ENCODE measurements around the gene SEC62. TPM values are rescaled to one million over a fixed set of nuclear protein-coding genes. Genes with fewer than 3 reads are reported as not detected.

SEC62 gene
- total RNA-seq, 1 donor from 2014 or later: 153 TPM

DNA sequence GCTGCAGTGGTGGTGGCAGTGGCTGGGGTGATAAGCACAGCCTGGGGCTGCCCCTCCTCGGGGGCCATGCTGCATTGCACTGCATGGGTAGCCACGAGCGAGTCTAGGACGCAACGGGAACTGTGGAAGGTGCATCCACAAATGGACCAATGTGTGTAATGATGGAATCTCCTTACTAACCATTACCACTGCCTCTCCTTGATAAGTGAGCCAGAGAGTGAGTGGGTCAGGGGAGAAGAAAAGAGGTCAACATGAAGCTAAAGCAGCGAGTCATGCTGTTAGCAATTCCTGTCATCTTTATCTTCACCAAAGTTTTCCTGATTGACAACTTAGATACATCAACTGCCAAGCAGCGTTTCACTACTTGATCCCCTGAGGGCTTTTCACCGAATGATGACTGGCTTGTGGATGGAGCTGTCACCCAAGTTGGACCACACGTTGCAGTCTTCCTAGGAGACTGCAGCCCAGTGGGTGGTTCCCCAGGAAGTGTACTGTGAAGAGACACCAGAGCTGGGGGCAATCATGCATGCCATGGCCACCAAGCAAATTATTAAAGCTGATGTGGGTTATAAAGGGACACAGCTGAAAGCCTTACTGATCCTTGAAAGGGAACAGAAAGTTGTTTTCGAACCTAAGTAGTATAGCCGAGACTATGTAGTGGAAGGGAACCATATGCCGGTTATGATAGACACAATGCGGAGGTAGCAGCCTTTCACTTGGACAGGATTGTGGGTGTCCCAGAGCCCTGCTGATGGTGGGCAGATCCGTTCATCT lies 34.7 kb upstream of the SEC62 start:
- Histone ChIP-seq H3K4me3 (no peak overlapping the region), H3K36me3 (no peaks in the 10 kb centered on the region), H3K27ac (no peak overlapping the region), H3K9me3 (no peaks in the 10 kb centered on the region), H3K27me3 (ENCODE audit: low read depth) (no peaks in the 10 kb centered on the region), H3K4me1 (no peaks in the 10 kb centered on the region)
- intact Hi-C loops (cut with DNase I): no loop called here
- DNase-seq (no peak), ATAC-seq (peak in 1 of 2 donors; percentile 35)
- TF ChIP-seq, protein P1, sequence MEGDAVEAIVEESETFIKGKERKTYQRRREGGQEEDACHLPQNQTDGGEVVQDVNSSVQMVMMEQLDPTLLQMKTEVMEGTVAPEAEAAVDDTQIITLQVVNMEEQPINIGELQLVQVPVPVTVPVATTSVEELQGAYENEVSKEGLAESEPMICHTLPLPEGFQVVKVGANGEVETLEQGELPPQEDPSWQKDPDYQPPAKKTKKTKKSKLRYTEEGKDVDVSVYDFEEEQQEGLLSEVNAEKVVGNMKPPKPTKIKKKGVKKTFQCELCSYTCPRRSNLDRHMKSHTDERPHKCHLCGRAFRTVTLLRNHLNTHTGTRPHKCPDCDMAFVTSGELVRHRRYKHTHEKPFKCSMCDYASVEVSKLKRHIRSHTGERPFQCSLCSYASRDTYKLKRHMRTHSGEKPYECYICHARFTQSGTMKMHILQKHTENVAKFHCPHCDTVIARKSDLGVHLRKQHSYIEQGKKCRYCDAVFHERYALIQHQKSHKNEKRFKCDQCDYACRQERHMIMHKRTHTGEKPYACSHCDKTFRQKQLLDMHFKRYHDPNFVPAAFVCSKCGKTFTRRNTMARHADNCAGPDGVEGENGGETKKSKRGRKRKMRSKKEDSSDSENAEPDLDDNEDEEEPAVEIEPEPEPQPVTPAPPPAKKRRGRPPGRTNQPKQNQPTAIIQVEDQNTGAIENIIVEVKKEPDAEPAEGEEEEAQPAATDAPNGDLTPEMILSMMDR (IDR thresholded peaks at IDR 0.05): no peak

GRCh38 chr3:169939320-169939719 lies 27.3 kb upstream of the SEC62 start:
- DNase-seq (no peak), ATAC-seq (no peak)
- no peaks in the 10 kb centered on the region for H3K4me1 ChIP-seq
- H3K4me3 ChIP-seq: no peak overlapping the region
- H3K27me3 ChIP-seq (ENCODE audit: low read depth): no peaks in the 10 kb centered on the region
- no peaks in the 10 kb centered on the region for H3K9me3 ChIP-seq
- no peaks in the 10 kb centered on the region for H3K36me3 ChIP-seq
- intact Hi-C loops (cut with DNase I): no loop called here
- TF ChIP-seq, protein P1 (IDR thresholded peaks at IDR 0.05): no peak
- no peak overlapping the region for H3K27ac ChIP-seq

DNA sequence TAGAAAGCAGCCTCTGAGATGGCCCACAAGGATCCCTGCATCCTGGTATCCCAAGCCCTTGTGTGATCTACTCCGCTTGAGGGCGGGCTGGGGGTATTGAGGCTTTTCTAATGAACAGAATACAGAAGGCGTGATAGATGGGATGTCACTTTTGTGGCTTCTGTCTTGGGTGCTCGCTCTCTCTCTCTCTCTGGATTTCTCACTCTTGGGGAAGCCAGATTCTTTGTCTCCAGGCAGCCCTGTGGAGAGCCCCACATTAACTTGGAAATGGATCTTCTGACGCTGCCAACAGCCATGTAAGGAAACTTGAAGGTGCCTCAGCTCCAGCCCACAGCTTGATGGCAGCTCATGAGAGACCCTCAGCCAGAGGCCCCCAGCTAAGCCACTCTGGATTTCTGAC lies 26.9 kb upstream of the SEC62 start:
- H3K27me3 ChIP-seq (ENCODE audit: low read depth): no peaks in the 10 kb centered on the region
- no peak overlapping the region for H3K27ac ChIP-seq
- TF ChIP-seq, protein P1 (IDR thresholded peaks at IDR 0.05): no peak
- no peaks in the 10 kb centered on the region for H3K36me3 ChIP-seq
- H3K4me3 ChIP-seq: no peak overlapping the region
- peaks cover 3% of the 10 kb centered on the region for H3K4me1 ChIP-seq
- no peak for ATAC-seq
- no peaks in the 10 kb centered on the region for H3K9me3 ChIP-seq
- DNase-seq: no peak
- intact Hi-C loops (cut with DNase I): no loop called here

DNA sequence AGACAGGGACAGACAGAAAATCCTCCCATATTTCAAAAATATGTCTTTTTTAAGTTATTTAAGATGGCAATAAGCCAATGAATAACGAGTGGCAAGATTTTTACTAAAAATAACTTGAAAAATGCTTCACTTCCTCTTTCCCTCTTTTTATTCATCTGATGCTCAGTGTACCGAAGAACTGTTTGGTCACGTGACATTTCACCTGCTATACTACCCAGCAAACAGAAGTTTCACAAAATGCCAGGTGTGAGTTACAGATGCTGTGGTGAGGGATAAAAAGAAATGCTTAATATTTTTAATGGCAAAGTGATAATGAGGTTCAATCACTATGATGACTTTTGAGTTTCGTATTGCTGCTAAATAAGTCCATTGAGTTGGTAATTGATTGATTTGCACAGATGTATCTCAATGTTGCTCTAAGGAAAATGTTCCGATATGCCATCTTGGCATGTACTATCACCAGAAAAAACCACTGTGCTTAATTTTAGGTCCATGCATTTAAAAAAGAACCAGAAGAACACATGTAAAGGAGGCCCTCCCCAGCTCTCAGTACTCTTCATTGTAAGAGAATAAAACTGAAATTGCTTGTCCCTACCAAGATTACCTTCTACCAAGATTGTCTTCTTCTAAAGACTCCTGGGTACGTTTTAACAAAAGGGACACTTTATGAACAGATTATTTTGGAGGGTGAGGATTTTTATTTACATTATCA lies 26.0 kb upstream of the SEC62 start:
- H3K9me3 ChIP-seq: no peaks in the 10 kb centered on the region
- intact Hi-C loops (cut with DNase I): no loop called here
- no peak for DNase-seq
- no peak for ATAC-seq
- no peaks in the 10 kb centered on the region for H3K36me3 ChIP-seq
- no peak overlapping the region for H3K27ac ChIP-seq
- H3K4me1 ChIP-seq: peaks cover 12% of the 10 kb centered on the region
- no peaks in the 10 kb centered on the region for H3K27me3 ChIP-seq (ENCODE audit: low read depth)
- TF ChIP-seq, protein P1 (IDR thresholded peaks at IDR 0.05): no peak
- H3K4me3 ChIP-seq: no peak overlapping the region

DNA sequence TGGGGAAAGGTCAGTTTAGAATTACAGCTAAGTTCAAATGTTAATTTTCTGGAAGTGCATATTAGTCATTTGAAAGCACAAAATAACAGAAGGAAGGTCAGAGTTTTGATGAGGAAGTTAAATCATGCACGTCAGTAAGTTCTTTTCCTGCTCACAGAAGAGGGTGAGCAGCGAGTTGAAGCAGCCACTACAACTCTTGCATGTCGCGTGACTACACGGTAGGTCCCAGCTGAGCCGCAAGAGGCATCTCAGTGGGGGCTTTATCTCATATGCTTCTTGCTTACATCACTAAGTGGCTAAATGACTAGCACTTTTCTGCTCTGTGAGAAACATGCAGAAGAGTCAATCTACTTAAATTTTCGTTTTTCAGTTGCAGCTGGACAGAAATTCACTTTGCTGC lies 21.3 kb upstream of the SEC62 start:
- Histone ChIP-seq H3K4me3 (peak overlapping the region; percentile 2), H3K4me1 (peaks cover 16% of the 10 kb centered on the region), H3K9me3 (no peaks in the 10 kb centered on the region), H3K36me3 (no peaks in the 10 kb centered on the region), H3K27me3 (ENCODE audit: low read depth) (no peaks in the 10 kb centered on the region), H3K27ac (no peak overlapping the region)
- DNase-seq: peak; percentile 62
- intact Hi-C loops (cut with DNase I): no loop called here
- ATAC-seq: peak; percentile 78 to 86
- TF ChIP-seq, protein P1 (IDR thresholded peaks at IDR 0.05): no peak

All from lower lobe of right lung (tissue), 2 donors.